Measurements from ENCODE around the gene PTGES. TPM values are rescaled to one million over a fixed set of nuclear protein-coding genes. Genes with fewer than 3 reads are reported as not detected.

The PTGES gene
- total and polyA plus RNA-seq, 2 experiments from 2014 or later: 2.8 to 3.6 TPM

DNA sequence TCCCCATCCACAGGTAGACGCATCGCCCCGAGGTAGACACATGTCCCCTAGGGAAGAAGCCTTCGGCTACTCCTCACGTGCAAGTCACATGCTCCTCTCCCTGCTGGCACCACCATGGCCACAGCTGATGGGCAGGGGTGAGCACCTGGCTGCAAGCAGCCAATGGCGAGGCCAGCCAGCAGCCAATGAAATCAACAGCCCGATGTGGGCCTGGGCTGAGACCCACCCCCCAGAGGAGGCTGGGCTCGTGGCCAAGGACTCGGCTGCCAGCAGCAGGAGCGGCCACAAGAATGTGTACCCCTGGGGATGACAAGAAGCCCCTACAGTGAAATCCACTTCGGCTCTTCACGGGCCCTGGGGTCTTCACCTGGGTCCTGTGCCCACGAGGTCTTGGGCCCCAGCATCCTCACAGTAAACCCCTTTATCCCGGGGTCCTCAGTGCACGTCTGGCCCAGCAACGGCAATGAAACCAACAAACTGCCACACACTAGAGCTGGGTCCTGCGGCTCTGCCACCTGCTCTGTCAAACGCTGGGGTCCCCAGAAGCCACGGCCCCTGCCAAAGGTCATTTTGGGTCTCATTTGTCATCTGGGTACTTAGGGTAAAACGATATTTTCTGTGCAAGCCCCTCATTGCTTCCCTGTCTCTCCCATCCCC is 22.1 kb upstream of the PTGES start:
- peaks cover 9% of the 10 kb centered on the region for H3K27me3 Mint-ChIP-seq (ENCODE audit: insufficient read depth, low read depth, poor library complexity)
- ATAC-seq: peak; percentile 78
- peaks cover 6% of the 10 kb centered on the region for H3K4me1 Mint-ChIP-seq
- Histone ChIP-seq H2AFZ (peak overlapping the region; percentile 38; the same call in 1 of the 2 replicates), H3K9me2 (ENCODE audit: insufficient read depth) (no peaks in the 10 kb centered on the region), H3K4me2 (no peak overlapping the region), H3K27me3 (ENCODE audit: insufficient read depth) (no peaks in the 10 kb centered on the region), H3F3A (replicated peaks; ENCODE audit: low read depth) (no peaks in the 10 kb centered on the region), H4K20me1 (replicated peaks; ENCODE audit: insufficient read depth) (no peaks in the 10 kb centered on the region), H3K4me3 (no peak overlapping the region), H3K27ac (ENCODE audit: low read depth) (no peak overlapping the region), H3K36me3 (ENCODE audit: insufficient read depth) (no peaks in the 10 kb centered on the region), H3K79me2 (replicated peaks; ENCODE audit: insufficient read depth) (no peaks in the 10 kb centered on the region), H3K4me1 (ENCODE audit: insufficient read depth) (peaks cover 2% of the 10 kb centered on the region; the same call in 1 of the 2 replicates)
- no peak overlapping the region for H3K4me3 Mint-ChIP-seq
- no peak overlapping the region for H3K27ac Mint-ChIP-seq
- no peaks in the 10 kb centered on the region; the same call in 2 of the 3 replicates for H3K9me3 Mint-ChIP-seq
- no peak for DNase-seq (ENCODE audit: low spot score)
- H3K36me3 Mint-ChIP-seq (ENCODE audit: low read depth): no peaks in the 10 kb centered on the region
- TF ChIP-seq EZH2phosphoT487 (IDR thresholded peaks at IDR 0.05; ENCODE audit: unreplicated experiment): no peak
- no peak for TF ChIP-seq STAT1 (IDR thresholded peaks at IDR 0.05; ENCODE audit: unreplicated experiment)
- no peak for TF ChIP-seq ZNF462 (CRISPR knock-in tag; IDR thresholded peaks at IDR 0.05)
- no peak for TF ChIP-seq EZH2 (IDR thresholded peaks at IDR 0.05; ENCODE audit: low read depth, unreplicated experiment)
- TF ChIP-seq ZNF114 (CRISPR knock-in tag; IDR thresholded peaks at IDR 0.05): no peak
- TF ChIP-seq POLR2AphosphoS5 (IDR thresholded peaks at IDR 0.05; ENCODE audit: low read depth): no peak
- TF ChIP-seq NANOG (IDR thresholded peaks at IDR 0.05; ENCODE audit: borderline replicate concordance): no peak
- no peak for TF ChIP-seq ZNF331 (CRISPR knock-in tag; IDR thresholded peaks at IDR 0.05; ENCODE audit: low read depth)
- TF ChIP-seq, protein P1, sequence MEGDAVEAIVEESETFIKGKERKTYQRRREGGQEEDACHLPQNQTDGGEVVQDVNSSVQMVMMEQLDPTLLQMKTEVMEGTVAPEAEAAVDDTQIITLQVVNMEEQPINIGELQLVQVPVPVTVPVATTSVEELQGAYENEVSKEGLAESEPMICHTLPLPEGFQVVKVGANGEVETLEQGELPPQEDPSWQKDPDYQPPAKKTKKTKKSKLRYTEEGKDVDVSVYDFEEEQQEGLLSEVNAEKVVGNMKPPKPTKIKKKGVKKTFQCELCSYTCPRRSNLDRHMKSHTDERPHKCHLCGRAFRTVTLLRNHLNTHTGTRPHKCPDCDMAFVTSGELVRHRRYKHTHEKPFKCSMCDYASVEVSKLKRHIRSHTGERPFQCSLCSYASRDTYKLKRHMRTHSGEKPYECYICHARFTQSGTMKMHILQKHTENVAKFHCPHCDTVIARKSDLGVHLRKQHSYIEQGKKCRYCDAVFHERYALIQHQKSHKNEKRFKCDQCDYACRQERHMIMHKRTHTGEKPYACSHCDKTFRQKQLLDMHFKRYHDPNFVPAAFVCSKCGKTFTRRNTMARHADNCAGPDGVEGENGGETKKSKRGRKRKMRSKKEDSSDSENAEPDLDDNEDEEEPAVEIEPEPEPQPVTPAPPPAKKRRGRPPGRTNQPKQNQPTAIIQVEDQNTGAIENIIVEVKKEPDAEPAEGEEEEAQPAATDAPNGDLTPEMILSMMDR (conservative IDR thresholded peaks at IDR 0.05; ENCODE audit: low read depth in 2 of 2): no peak
- TF ChIP-seq JUNB (IDR thresholded peaks at IDR 0.05; ENCODE audit: unreplicated experiment): no peak
- TF ChIP-seq, protein P2, sequence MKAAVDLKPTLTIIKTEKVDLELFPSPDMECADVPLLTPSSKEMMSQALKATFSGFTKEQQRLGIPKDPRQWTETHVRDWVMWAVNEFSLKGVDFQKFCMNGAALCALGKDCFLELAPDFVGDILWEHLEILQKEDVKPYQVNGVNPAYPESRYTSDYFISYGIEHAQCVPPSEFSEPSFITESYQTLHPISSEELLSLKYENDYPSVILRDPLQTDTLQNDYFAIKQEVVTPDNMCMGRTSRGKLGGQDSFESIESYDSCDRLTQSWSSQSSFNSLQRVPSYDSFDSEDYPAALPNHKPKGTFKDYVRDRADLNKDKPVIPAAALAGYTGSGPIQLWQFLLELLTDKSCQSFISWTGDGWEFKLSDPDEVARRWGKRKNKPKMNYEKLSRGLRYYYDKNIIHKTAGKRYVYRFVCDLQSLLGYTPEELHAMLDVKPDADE (IDR thresholded peaks at IDR 0.05): no peak
- TF ChIP-seq, protein P3, sequence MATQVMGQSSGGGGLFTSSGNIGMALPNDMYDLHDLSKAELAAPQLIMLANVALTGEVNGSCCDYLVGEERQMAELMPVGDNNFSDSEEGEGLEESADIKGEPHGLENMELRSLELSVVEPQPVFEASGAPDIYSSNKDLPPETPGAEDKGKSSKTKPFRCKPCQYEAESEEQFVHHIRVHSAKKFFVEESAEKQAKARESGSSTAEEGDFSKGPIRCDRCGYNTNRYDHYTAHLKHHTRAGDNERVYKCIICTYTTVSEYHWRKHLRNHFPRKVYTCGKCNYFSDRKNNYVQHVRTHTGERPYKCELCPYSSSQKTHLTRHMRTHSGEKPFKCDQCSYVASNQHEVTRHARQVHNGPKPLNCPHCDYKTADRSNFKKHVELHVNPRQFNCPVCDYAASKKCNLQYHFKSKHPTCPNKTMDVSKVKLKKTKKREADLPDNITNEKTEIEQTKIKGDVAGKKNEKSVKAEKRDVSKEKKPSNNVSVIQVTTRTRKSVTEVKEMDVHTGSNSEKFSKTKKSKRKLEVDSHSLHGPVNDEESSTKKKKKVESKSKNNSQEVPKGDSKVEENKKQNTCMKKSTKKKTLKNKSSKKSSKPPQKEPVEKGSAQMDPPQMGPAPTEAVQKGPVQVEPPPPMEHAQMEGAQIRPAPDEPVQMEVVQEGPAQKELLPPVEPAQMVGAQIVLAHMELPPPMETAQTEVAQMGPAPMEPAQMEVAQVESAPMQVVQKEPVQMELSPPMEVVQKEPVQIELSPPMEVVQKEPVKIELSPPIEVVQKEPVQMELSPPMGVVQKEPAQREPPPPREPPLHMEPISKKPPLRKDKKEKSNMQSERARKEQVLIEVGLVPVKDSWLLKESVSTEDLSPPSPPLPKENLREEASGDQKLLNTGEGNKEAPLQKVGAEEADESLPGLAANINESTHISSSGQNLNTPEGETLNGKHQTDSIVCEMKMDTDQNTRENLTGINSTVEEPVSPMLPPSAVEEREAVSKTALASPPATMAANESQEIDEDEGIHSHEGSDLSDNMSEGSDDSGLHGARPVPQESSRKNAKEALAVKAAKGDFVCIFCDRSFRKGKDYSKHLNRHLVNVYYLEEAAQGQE (IDR thresholded peaks at IDR 0.05; ENCODE audit: unreplicated experiment): no peak
- no peak for TF ChIP-seq CREB1 (CRISPR knock-in tag; IDR thresholded peaks at IDR 0.05; ENCODE audit: low read depth)

Data from GM23338 (cell line).